Neural crest cell (in vitro differentiated cells): Measurements from ENCODE around the gene PCDHGC3. TPM values are rescaled to one million over a fixed set of nuclear protein-coding genes. Genes with fewer than 3 reads are reported as not detected.

Experiments used
- DNase-seq: peaks from one replicate; pipeline ENCODE4 v3.0.0; 2021; ENCODE audit warnings: low read depth, mixed read lengths, low spot score
- H3K27ac Mint-ChIP-seq: one replicate; pipeline ENCODE4 v1.8.0; 2021; ENCODE audit warnings: mild to moderate bottlenecking, mixed read lengths; ENCODE audit not compliant: unreplicated experiment
- H3K27me3 Mint-ChIP-seq: 2 replicates; pipeline ENCODE4 v1.8.0; 2021; ENCODE audit warnings: low read depth, mild to moderate bottlenecking, mixed read lengths
- H3K36me3 Mint-ChIP-seq: 2 replicates; pipeline ENCODE4 v1.8.0; 2021; ENCODE audit warnings: low read depth, mild to moderate bottlenecking, mixed read lengths
- H3K4me1 Mint-ChIP-seq: 2 replicates; pipeline ENCODE4 v1.8.0; 2021; ENCODE audit warnings: mixed read lengths
- H3K4me3 Mint-ChIP-seq: one replicate; pipeline ENCODE4 v1.8.0; 2021; ENCODE audit warnings: mild to moderate bottlenecking, mixed read lengths
- H3K9me3 Mint-ChIP-seq: 2 replicates; pipeline ENCODE4 v1.8.0; 2021; ENCODE audit warnings: mixed read lengths
- total RNA-seq: library from RNA; stranded (reverse); gene quantifications from 2 replicates; pipeline ENCODE4 v1.2.1, GENCODE V29; 2021
- TF ChIP-seq, protein P1 (sequence below): fragments of 200-600 bp; sonication (generic); conservative IDR thresholded peaks from 2 replicates; pipeline ENCODE4 v1.5.0; 2021; ENCODE audit warnings: antibody characterized with exemption, mild to moderate bottlenecking

Gene PCDHGC3
- total RNA-seq, 1 donor from 2014 or later: 107 TPM

DNA sequence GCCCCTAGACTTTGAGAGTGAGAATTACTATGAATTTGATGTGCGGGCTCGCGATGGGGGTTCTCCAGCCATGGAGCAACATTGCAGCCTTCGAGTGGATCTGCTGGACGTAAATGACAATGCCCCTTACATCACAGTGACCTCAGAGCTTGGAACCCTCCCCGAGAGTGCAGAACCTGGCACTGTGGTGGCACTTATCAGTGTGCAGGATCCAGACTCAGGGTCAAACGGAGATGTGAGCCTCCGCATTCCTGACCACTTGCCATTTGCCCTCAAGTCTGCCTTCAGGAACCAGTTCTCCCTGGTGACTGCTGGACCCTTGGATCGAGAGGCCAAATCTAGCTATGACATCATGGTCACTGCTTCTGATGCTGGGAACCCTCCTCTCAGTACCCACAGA lies 10.3 kb downstream of the PCDHGC3 start:
- Mint-ChIP-seq H3K4me3 (peak overlapping the region; percentile 72), H3K9me3 (peaks cover 2% of the 10 kb centered on the region), H3K4me1 (peaks cover 61% of the 10 kb centered on the region), H3K27ac (peak overlapping the region; percentile 21), H3K36me3 (peaks cover 43% of the 10 kb centered on the region), H3K27me3 (no peaks in the 10 kb centered on the region)
- TF ChIP-seq, protein P1, sequence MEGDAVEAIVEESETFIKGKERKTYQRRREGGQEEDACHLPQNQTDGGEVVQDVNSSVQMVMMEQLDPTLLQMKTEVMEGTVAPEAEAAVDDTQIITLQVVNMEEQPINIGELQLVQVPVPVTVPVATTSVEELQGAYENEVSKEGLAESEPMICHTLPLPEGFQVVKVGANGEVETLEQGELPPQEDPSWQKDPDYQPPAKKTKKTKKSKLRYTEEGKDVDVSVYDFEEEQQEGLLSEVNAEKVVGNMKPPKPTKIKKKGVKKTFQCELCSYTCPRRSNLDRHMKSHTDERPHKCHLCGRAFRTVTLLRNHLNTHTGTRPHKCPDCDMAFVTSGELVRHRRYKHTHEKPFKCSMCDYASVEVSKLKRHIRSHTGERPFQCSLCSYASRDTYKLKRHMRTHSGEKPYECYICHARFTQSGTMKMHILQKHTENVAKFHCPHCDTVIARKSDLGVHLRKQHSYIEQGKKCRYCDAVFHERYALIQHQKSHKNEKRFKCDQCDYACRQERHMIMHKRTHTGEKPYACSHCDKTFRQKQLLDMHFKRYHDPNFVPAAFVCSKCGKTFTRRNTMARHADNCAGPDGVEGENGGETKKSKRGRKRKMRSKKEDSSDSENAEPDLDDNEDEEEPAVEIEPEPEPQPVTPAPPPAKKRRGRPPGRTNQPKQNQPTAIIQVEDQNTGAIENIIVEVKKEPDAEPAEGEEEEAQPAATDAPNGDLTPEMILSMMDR: no peak
- DNase-seq: no peak

DNA sequence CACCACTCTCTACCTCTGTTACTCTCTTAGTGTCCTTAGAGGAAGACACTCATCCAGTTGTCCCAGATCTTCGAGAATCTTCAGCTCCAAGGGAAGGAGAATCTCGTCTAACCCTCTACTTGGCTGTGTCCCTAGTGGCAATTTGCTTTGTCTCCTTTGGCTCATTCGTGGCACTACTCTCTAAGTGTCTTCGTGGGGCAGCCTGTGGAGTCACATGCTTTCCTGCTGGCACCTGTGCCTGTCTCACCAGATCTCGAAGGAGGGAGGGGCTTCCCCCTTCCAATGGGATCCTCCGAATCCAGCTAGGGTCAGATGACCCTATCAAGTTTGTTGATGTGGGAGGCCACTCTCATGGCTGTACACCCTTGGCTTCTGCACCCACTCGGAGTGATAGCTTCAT lies 11.4 kb downstream of the PCDHGC3 start:
- H3K4me1 Mint-ChIP-seq: peaks cover 57% of the 10 kb centered on the region

DNA sequence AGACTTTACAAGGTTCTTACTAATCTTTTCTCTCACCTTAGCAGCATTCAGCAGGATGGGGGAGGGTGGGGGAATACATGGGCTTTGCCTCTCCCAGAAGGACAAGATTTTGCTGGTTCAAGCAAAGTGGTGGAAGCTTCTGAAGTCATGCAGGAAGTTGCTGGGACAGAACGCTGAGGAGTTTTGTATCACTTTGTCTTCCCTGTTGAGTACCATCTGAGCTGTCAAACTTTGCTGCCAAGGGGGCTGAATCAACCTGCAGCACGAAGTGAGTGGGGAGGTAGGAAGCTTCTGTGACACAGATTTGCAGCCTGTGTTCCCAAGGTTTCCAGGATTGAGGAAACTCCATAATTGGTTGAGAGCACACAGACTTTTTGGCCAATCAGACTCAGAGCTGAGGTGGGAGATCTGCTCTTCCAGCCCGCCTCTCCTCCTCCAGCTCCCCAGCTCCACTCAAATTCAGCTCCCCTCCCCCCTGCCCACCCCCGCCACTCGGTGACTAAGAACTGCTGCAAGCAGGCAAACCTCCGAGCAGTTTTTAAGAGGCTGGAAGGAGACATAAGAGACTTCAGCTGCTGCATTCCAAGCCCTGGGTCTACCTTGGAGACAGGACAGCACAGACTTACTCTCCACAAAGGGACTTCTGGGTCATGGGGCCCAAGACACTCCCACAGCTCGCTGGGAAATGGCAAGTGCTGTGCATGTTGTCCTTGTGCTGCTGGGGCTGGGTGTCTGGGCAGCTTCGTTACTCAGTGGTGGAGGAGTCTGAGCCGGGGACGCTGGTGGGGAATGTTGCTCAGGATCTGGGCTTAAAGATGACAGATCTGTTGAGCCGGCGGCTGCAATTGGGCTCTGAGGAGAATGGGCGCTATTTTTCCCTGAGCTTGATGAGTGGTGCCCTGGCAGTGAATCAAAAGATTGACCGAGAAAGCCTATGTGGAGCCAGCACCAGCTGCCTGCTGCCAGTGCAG lies 13.1 kb downstream of the PCDHGC3 start, which contains the start of gene PCDHGC5:
Gene PCDHGC5 (plus strand): TSS at position 491 of the 971 bp plus-strand sequence. CDS start 160 bp downstream, at position 651.
- Mint-ChIP-seq H3K27ac (peak within 1 kb of the TSS; percentile 37), H3K4me1 (peaks cover 53% of the 10 kb centered on the region), H3K9me3 (peaks cover 2% of the 10 kb centered on the region), H3K4me3 (peak within 1 kb of the TSS; percentile 34), H3K36me3 (peaks cover 52% of the 10 kb centered on the region), H3K27me3 (no peaks in the 10 kb centered on the region)
- TF ChIP-seq, protein P1: no peak
- no peak for DNase-seq

More for the DNA sequence above, 11.4 kb downstream of the PCDHGC3 start:
- H3K36me3 Mint-ChIP-seq: peaks cover 46% of the 10 kb centered on the region
- TF ChIP-seq, protein P1: no peak
- no peaks in the 10 kb centered on the region for H3K27me3 Mint-ChIP-seq
- H3K27ac Mint-ChIP-seq: no peak overlapping the region
- H3K9me3 Mint-ChIP-seq: peaks cover 2% of the 10 kb centered on the region
- H3K4me3 Mint-ChIP-seq: peak overlapping the region; percentile 59
- DNase-seq: no peak

DNA sequence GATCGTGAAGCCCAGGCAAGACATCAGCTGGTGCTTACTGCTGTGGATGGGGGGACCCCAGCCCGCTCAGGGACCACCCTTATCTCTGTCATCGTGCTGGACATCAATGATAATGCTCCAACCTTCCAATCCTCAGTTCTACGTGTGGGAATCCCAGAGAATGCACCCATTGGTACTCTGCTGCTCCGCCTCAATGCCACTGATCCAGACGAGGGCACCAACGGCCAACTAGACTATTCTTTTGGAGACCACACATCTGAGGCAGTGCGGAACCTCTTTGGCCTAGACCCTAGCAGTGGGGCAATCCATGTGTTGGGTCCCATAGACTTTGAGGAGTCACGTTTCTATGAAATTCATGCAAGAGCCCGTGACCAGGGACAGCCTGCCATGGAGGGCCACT lies 14.1 kb downstream of the PCDHGC3 start:
- peaks cover 2% of the 10 kb centered on the region for H3K9me3 Mint-ChIP-seq
- peak overlapping the region; percentile 34 for H3K4me3 Mint-ChIP-seq
- TF ChIP-seq, protein P1: no peak
- DNase-seq: no peak
- peaks cover 54% of the 10 kb centered on the region for H3K4me1 Mint-ChIP-seq
- peaks cover 52% of the 10 kb centered on the region for H3K36me3 Mint-ChIP-seq
- H3K27ac Mint-ChIP-seq: peak overlapping the region; percentile 62
- no peaks in the 10 kb centered on the region for H3K27me3 Mint-ChIP-seq

DNA sequence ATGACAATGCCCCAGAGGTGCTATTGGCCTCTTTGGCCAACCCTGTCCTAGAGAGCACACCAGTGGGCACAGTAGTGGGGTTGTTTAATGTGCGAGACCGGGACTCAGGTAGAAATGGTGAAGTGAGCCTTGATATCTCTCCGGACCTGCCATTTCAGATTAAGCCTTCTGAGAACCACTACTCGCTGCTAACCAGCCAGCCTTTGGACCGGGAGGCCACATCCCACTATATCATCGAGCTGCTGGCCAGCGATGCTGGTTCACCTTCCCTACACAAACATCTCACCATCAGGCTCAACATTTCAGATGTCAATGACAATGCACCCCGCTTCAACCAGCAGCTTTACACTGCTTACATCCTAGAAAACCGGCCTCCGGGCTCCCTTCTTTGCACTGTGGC lies 14.5 kb downstream of the PCDHGC3 start:
- Mint-ChIP-seq H3K4me1 (peaks cover 54% of the 10 kb centered on the region), H3K36me3 (peaks cover 47% of the 10 kb centered on the region)

More for the DNA sequence above, 14.5 kb downstream of the PCDHGC3 start:
- Mint-ChIP-seq H3K9me3 (peaks cover 2% of the 10 kb centered on the region), H3K27ac (peak overlapping the region; percentile 62), H3K4me3 (peak overlapping the region; percentile 34), H3K27me3 (no peaks in the 10 kb centered on the region)
- DNase-seq: no peak
- TF ChIP-seq, protein P1: no peak
